Measurements from ENCODE around the gene ACOT13.
"Not testable (repeated sequence)": the region's sequence is repeated elsewhere in the genome, so short reads cannot be mapped to it uniquely, and the experiment has no call there.

Gene ACOT13

GRCh38 chr6:24692003-24692402, 25.1 kb downstream of the ACOT13 start:
- DNase-seq (ENCODE audit: low read depth, low spot score): no peak

- DNase-seq (ENCODE audit: low read depth, low spot score): no peak
These were observed 25.5 kb downstream of the ACOT13 start for GRCh38 chr6:24692415-24692814.

- no peak for DNase-seq (ENCODE audit: low read depth, low spot score)
These were observed 26.1 kb downstream of the ACOT13 start for GRCh38 chr6:24692848-24693592.

- no peak for DNase-seq (ENCODE audit: low read depth, low spot score)
These were observed 27.3 kb downstream of the ACOT13 start for GRCh38 chr6:24694198-24694597.

GRCh38 chr6:24695635-24696034, 28.8 kb downstream of the ACOT13 start:
- not testable (repeated sequence) for DNase-seq (ENCODE audit: low read depth, low spot score)

- DNase-seq (ENCODE audit: low read depth, low spot score): no peak
These were observed 29.2 kb downstream of the ACOT13 start for GRCh38 chr6:24696097-24696496.

- DNase-seq (ENCODE audit: low read depth, low spot score): no peak
These were observed 32.9 kb downstream of the ACOT13 start for GRCh38 chr6:24699521-24700359.

- DNase-seq (ENCODE audit: low read depth, low spot score): no peak
These were observed 35.9 kb downstream of the ACOT13 start for GRCh38 chr6:24702720-24703282.

- no peak for DNase-seq (ENCODE audit: low read depth, low spot score)
These were observed 37.6 kb downstream of the ACOT13 start for GRCh38 chr6:24704468-24704867.

GRCh38 chr6:24708612-24709011, 41.7 kb downstream of the ACOT13 start:
- no peak for DNase-seq (ENCODE audit: low read depth, low spot score)

GRCh38 chr6:24709014-24709711, 42.3 kb downstream of the ACOT13 start:
- DNase-seq (ENCODE audit: low read depth, low spot score): no peak

- DNase-seq (ENCODE audit: low read depth, low spot score): no peak
These were observed 43.8 kb downstream of the ACOT13 start for GRCh38 chr6:24710519-24711303.

- not testable (repeated sequence) for DNase-seq (ENCODE audit: low read depth, low spot score)
These were observed 49.8 kb downstream of the ACOT13 start for GRCh38 chr6:24716602-24717148.

GRCh38 chr6:24718449-24719124, 51.7 kb downstream of the ACOT13 start:
- no peak for DNase-seq (ENCODE audit: low read depth, low spot score)

GRCh38 chr6:24719125-24719971, 52.5 kb downstream of the ACOT13 start, which contains the start of gene C6orf62:
TSS of gene C6orf62 (minus strand) at chr6:24719154. CDS start at chr6:24718668, 486 bp downstream.
- no peak for DNase-seq (ENCODE audit: low read depth, low spot score)

GRCh38 chr6:24720131-24720603, 53.3 kb downstream of the ACOT13 start:
- no peak for DNase-seq (ENCODE audit: low read depth, low spot score)

GRCh38 chr6:24720604-24721460, 54.0 kb downstream of the ACOT13 start:
- peak; percentile 100 for DNase-seq (ENCODE audit: low read depth, low spot score)
